H9 (cell line): ENCODE measurements around the gene CCR7. TPM values are rescaled to one million over a fixed set of nuclear protein-coding genes. Genes with fewer than 3 reads are reported as not detected.

Source experiments
- DNase-seq: peaks from one replicate; pipeline ENCODE4 v3.0.0-alpha.2; 2017
- H2AFZ ChIP-seq: one replicate; pipeline ENCODE4 v1.6.1; 2013; ENCODE audit warnings: mild to moderate bottlenecking, low read length, control low read depth, moderate library complexity
- H2AK5ac ChIP-seq: 2 replicates; pipeline ENCODE4 v1.6.1; 2013; ENCODE audit warnings: low read length, control low read depth, mixed read lengths; ENCODE audit not compliant: insufficient read length
- H2BK120ac ChIP-seq: one replicate; pipeline ENCODE4 v1.6.1; 2013; ENCODE audit warnings: low read depth, mild to moderate bottlenecking, low read length, control low read depth, inconsistent platforms; ENCODE audit not compliant: poor library complexity, severe bottlenecking
- H2BK12ac ChIP-seq: 2 replicates; pipeline ENCODE4 v1.6.1; 2013; ENCODE audit warnings: low read length, control low read depth, mixed read lengths, low read depth; ENCODE audit not compliant: insufficient read length
- H2BK15ac ChIP-seq: 2 replicates; pipeline ENCODE4 v1.6.1; 2013; ENCODE audit warnings: low read depth, low read length, control low read depth
- H2BK20ac ChIP-seq: one replicate; pipeline ENCODE4 v1.6.1; 2013; ENCODE audit warnings: low read depth, mild to moderate bottlenecking, low read length, control low read depth, inconsistent platforms; ENCODE audit not compliant: poor library complexity, severe bottlenecking
- H2BK5ac ChIP-seq: 2 replicates; pipeline ENCODE4 v1.6.1; 2013; ENCODE audit warnings: low read length, control low read depth, mixed read lengths; ENCODE audit not compliant: insufficient read length
- H3K14ac ChIP-seq: 2 replicates; pipeline ENCODE4 v1.6.1; 2013; ENCODE audit warnings: low read length, control low read depth; ENCODE audit not compliant: insufficient read depth
- H3K18ac ChIP-seq: 2 replicates; pipeline ENCODE4 v1.6.1; 2013; ENCODE audit warnings: low read depth, mild to moderate bottlenecking, mixed read lengths, low read length, control low read depth; ENCODE audit not compliant: insufficient read length
- H3K23ac ChIP-seq: 2 replicates; pipeline ENCODE4 v1.6.1; 2013; ENCODE audit warnings: low read length, control low read depth, mixed read lengths, low read depth; ENCODE audit not compliant: insufficient read length
- H3K23me2 ChIP-seq: 2 replicates; pipeline ENCODE4 v1.6.1; 2013; ENCODE audit warnings: low read depth, mild to moderate bottlenecking, mixed read lengths, low read length, control low read depth; ENCODE audit not compliant: insufficient read length, poor library complexity, severe bottlenecking
- H3K27ac ChIP-seq: 2 replicates; pipeline ENCODE4 v1.5.1; 2013; ENCODE audit warnings: low read length, control low read depth, mixed read lengths, low read depth; ENCODE audit not compliant: insufficient read length
- H3K27me3 ChIP-seq: 2 replicates; pipeline ENCODE4 v1.6.1; 2013; ENCODE audit warnings: low read length, control low read depth, inconsistent platforms; ENCODE audit not compliant: insufficient read depth
- H3K4ac ChIP-seq: 2 replicates; pipeline ENCODE4 v1.6.1; 2013; ENCODE audit warnings: low read depth, mild to moderate bottlenecking, control low read depth, inconsistent platforms, low read length, moderate library complexity
- H3K4me1 ChIP-seq: 2 replicates; pipeline ENCODE4 v1.6.1; 2013; ENCODE audit warnings: low read length, control low read depth, inconsistent platforms; ENCODE audit not compliant: insufficient read depth
- H3K4me2 ChIP-seq: 2 replicates; pipeline ENCODE4 v1.6.1; 2013; ENCODE audit warnings: low read length, control low read depth, mixed read lengths; ENCODE audit not compliant: insufficient read length, insufficient read depth
- H3K56ac ChIP-seq: 2 replicates; pipeline ENCODE4 v1.6.1; 2013; ENCODE audit warnings: low read depth, mild to moderate bottlenecking, mixed read lengths, low read length, control low read depth; ENCODE audit not compliant: insufficient read length
- H3K79me1 ChIP-seq: 2 replicates; pipeline ENCODE4 v1.6.1; 2013; ENCODE audit warnings: low read depth, mild to moderate bottlenecking, moderate library complexity, low read length, control low read depth, inconsistent platforms; ENCODE audit not compliant: insufficient read depth, poor library complexity, severe bottlenecking
- H3K79me2 ChIP-seq: 2 replicates; pipeline ENCODE4 v1.6.1; 2013; ENCODE audit warnings: low read length, control low read depth, inconsistent platforms; ENCODE audit not compliant: insufficient read depth
- H3K9ac ChIP-seq: 2 replicates; pipeline ENCODE4 v1.6.1; 2013; ENCODE audit warnings: low read length, control low read depth, mixed read lengths; ENCODE audit not compliant: insufficient read length; ENCODE audit errors: extremely low read depth
- H3K9me3 ChIP-seq: one replicate; pipeline ENCODE4 v1.6.1; 2013; ENCODE audit warnings: low read depth, low read length, inconsistent platforms; ENCODE audit not compliant: control insufficient read depth
- H3T11ph ChIP-seq: one replicate; pipeline ENCODE4 v1.6.1; 2013; ENCODE audit warnings: mild to moderate bottlenecking, low read length, control low read depth, inconsistent platforms
- H4K20me1 ChIP-seq: one replicate; pipeline ENCODE4 v1.6.1; 2013; ENCODE audit not compliant: control insufficient read depth, insufficient read length, insufficient read depth
- H4K5ac ChIP-seq: 2 replicates; pipeline ENCODE4 v1.6.1; 2013; ENCODE audit warnings: low read depth, mild to moderate bottlenecking, mixed read lengths, low read length, control low read depth; ENCODE audit not compliant: insufficient read length
- H4K8ac ChIP-seq: replicated peaks from 2 replicates; pipeline ENCODE4 v1.6.1; 2013; ENCODE audit warnings: low read length, control low read depth, mixed read lengths, low read depth; ENCODE audit not compliant: insufficient read length
- H4K91ac ChIP-seq: 2 replicates; pipeline ENCODE4 v1.6.1; 2013; ENCODE audit warnings: low read depth, mild to moderate bottlenecking, moderate library complexity, mixed read lengths, low read length, control low read depth; ENCODE audit not compliant: insufficient read length
- H3K27ac Mint-ChIP-seq, 3 experiments: 2 replicates in 2 of 3; 3 replicates in 1 of 3; pipeline ENCODE4 v1.8.0; 2020 to 2021; ENCODE audit warnings: mixed read lengths in 3 of 3, mild to moderate bottlenecking in 1 of 3, moderate library complexity in 1 of 3
- H3K27me3 Mint-ChIP-seq: 2 replicates; pipeline ENCODE4 v1.8.0; 2021; ENCODE audit warnings: low read depth, mild to moderate bottlenecking, moderate library complexity, mixed read lengths
- H3K36me3 Mint-ChIP-seq, 3 experiments: 2 replicates in 2 of 3; 3 replicates in 1 of 3; pipeline ENCODE4 v1.8.0; 2020 to 2021; ENCODE audit warnings: low read depth in 3 of 3, mixed read lengths in 3 of 3; ENCODE audit not compliant: insufficient read depth in 1 of 3
- H3K4me1 Mint-ChIP-seq, 2 experiments: 2 replicates each; pipeline ENCODE4 v1.8.0; 2020; ENCODE audit warnings: mixed read lengths in 2 of 2
- H3K4me3 Mint-ChIP-seq, 2 experiments: 2 replicates in 1 of 2; 3 replicates in 1 of 2; pipeline ENCODE4 v1.8.0; 2020 to 2021; ENCODE audit warnings: mild to moderate bottlenecking in 2 of 2, mixed read lengths in 2 of 2, moderate library complexity in 1 of 2
- H3K9me3 Mint-ChIP-seq, 2 experiments: 2 replicates in 1 of 2; 3 replicates in 1 of 2; pipeline ENCODE4 v1.8.0; 2020; ENCODE audit warnings: mild to moderate bottlenecking in 2 of 2, mixed read lengths in 2 of 2, moderate library complexity in 1 of 2
- WGBS: extraction: QIAGEN DNeasy Blood & Tissue Kit; methylation state at CpG from one replicate; pipeline ENCODE4 v1.1.7; 2013; ENCODE audit warnings: missing lambda C conversion rate, low lambda C conversion rate, mixed read lengths; ENCODE audit not compliant: insufficient read length; ENCODE audit errors: extremely low coverage; 5-methylcytosine and 5-hydroxymethylcytosine counted together
- total RNA-seq: library from RNA; stranded (reverse); gene quantifications from 2 replicates; pipeline ENCODE4 v1.2.1, GENCODE V29; 2021
- TF ChIP-seq, protein P1 (sequence below): fragments of 200-600 bp; sonication (generic); conservative IDR thresholded peaks from 3 replicates; pipeline ENCODE4 v1.8.0; 2021; ENCODE audit warnings: antibody characterized with exemption, mild to moderate bottlenecking

The CCR7 gene
- total RNA-seq, 1 experiment from 2014 or later = 0.31 TPM

DNA sequence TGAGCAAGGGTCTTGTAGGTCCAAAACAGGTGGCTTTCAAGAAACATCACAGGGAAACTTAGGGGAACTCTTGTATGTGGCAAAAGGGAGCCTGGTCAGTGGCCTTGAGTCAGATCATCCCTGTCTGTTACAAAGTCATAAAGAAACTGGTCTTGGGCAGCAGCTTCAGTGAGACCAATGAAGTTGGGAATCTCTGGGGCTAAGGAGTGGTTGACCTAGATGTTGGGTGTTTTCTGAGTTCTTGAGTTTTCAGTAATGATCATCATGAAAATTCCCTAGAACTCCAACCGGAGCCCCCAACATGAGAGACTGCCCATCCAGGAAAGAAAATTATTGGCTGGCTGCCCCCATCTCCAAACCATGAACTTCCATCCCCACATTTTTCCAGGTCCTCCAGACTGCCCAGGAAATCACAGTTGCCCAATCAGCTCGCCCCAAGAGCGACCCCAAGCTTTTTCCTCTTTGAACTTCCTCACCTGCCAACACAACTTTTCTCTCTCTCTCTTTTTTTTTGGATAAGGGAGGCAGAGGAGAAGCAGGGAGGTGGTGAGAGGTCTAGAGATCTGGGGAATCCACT, 3.9 kb downstream of the CCR7 start:
- Mint-ChIP-seq H3K36me3 (peaks cover 0 to 2% (median 0%) of the 10 kb centered on the region in 3 experiments; a peak in 1 of 7 replicates), H3K27me3 (peaks cover 25% of the 10 kb centered on the region), H3K27ac (no peak overlapping the region), H3K4me3 (no peak overlapping the region; a peak in 1 of 5 replicates), H3K4me1 (peaks cover 48 to 56% of the 10 kb centered on the region in 2 experiments), H3K9me3 (0 out of 5 replicates have a peak, but pooled peaks cover 0 to 2% of the 10 kb centered on the region in 2 experiments)
- Histone ChIP-seq H2BK12ac (no peak overlapping the region), H4K91ac (no peak overlapping the region), H3K56ac (no peak overlapping the region), H2AK5ac (no peak overlapping the region), H3K27ac (no peak overlapping the region), H3K18ac (no peak overlapping the region), H2BK15ac (no peak overlapping the region), H3K4ac (no peak overlapping the region), H2AFZ (no peak overlapping the region), H2BK120ac (no peak overlapping the region), H4K5ac (no peak overlapping the region), H2BK5ac (no peak overlapping the region), H3K4me2 (no peak overlapping the region), H2BK20ac (no peak overlapping the region), H3K79me2 (no peaks in the 10 kb centered on the region), H3K79me1 (no peaks in the 10 kb centered on the region), H3K23me2 (no peaks in the 10 kb centered on the region), H3T11ph (no peak overlapping the region), H3K9ac (no peak overlapping the region), H3K23ac (no peak overlapping the region), H3K9me3 (no peaks in the 10 kb centered on the region), H4K20me1 (no peaks in the 10 kb centered on the region), H4K8ac (no peak overlapping the region), H3K27me3 (no peaks in the 10 kb centered on the region), H3K4me1 (no peaks in the 10 kb centered on the region), H3K14ac (no peak overlapping the region)
- TF ChIP-seq, protein P1, sequence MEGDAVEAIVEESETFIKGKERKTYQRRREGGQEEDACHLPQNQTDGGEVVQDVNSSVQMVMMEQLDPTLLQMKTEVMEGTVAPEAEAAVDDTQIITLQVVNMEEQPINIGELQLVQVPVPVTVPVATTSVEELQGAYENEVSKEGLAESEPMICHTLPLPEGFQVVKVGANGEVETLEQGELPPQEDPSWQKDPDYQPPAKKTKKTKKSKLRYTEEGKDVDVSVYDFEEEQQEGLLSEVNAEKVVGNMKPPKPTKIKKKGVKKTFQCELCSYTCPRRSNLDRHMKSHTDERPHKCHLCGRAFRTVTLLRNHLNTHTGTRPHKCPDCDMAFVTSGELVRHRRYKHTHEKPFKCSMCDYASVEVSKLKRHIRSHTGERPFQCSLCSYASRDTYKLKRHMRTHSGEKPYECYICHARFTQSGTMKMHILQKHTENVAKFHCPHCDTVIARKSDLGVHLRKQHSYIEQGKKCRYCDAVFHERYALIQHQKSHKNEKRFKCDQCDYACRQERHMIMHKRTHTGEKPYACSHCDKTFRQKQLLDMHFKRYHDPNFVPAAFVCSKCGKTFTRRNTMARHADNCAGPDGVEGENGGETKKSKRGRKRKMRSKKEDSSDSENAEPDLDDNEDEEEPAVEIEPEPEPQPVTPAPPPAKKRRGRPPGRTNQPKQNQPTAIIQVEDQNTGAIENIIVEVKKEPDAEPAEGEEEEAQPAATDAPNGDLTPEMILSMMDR = no peak
- no CpG with 5 or more reads among the region's 3 CpGs for WGBS
- no peak for DNase-seq
